ENCODE results near the gene PIN1. TPM values are rescaled to one million over a fixed set of nuclear protein-coding genes. Genes with fewer than 3 reads are reported as not detected.
A peak's percentile ranks its signal among the peaks of the same experiment; 100 is the strongest.
"Not testable (repeated sequence)": the region's sequence is repeated elsewhere in the genome, so short reads cannot be mapped to it uniquely, and the experiment has no call there.

The PIN1 gene
- total RNA-seq (2014; rRNA removed; shearing (Covaris generic)) = 77.2 and 79.2 TPM in 2 replicates
- polyA plus RNA-seq (2015; cell fraction: cytosol; rRNA removed) = 57.3 and 90.0 TPM in 2 replicates
- polyA plus RNA-seq (2015; cell fraction: nucleus; rRNA removed) = 36.2 and 48.5 TPM in 2 replicates

DNA sequence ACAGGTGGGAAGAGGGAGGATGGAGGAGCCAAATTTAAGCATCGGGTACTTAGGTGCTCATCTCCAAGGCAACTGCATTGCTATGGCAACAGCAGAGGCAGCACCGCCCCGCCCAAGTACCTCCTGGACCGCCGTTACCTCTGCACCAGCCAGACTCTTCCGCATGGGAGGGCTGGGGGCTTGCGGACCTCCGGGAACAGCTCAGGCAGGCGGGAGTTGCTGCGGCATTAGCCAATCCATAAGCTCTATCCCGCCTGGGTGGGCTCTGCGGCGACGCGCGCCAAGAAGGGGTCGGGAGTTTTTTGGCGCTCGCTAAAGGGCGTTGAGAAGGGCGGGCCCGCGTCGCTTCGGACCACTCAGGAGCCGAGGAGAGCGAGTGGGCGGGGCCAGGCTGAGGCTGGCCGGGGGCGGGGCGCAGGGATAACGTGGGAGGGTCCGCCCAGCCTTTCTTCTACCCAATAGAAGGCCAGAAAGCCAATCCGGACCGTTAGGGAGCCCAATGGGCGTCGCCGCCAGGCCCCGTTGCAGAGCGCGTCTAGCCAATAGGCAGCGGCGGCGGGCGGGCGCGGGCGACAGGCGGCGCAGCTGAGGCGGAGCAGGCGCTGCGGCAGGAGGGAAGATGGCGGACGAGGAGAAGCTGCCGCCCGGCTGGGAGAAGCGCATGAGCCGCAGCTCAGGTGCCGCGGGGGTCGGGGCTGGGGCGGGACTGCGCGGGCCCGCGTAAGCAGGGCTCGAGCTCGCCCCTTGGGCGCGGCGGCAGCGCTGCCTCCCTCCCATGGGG lies at the start of gene PIN1:
Gene PIN1, plus strand, starts transcription at position 593 of the 781 bp plus-strand sequence. Its CDS starts 27 bp downstream, at position 620.
- in situ Hi-C loops (cut with HindIII; ENCODE audit: low pct_unique_long_range_greater_than_20kb, low sequenced_read_pairs) = no loop called here
- peak; percentile 97 for DNase-seq (ENCODE audit: low read depth, low spot score)

- in situ Hi-C loops (cut with HindIII; ENCODE audit: low pct_unique_long_range_greater_than_20kb, low sequenced_read_pairs) = no loop called here
- peak; percentile 89 for DNase-seq (ENCODE audit: low read depth, low spot score)
Observed at GRCh38 chr19:9785367-9786331, 49.5 kb upstream of the PIN1 start.

GRCh38 chr19:9786342-9786741 lies 48.8 kb upstream of the PIN1 start:
- no peak for DNase-seq (ENCODE audit: low read depth, low spot score)
- in situ Hi-C loops (cut with HindIII; ENCODE audit: low pct_unique_long_range_greater_than_20kb, low sequenced_read_pairs) = no loop called here

DNA sequence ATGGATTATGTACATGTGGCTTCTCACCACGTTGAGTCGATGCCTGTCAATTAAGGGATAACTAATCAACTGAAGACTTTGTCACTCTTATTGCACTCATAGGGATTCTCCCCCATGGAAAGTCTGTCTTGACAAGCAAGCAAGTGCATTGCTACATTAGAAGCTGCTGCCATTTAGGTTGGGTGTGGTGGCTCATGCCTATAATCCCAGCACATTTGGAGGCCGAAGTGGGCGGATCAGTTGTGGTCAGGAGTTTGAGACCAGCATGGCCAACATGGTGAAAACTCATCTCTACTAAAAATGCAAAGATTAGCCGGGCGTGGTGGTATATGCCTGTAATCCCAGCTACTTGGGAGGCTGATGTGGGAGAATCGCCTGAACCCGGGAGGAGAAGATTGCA lies 48.3 kb upstream of the PIN1 start:
- in situ Hi-C loops (cut with HindIII; ENCODE audit: low pct_unique_long_range_greater_than_20kb, low sequenced_read_pairs) = no loop called here

DNA sequence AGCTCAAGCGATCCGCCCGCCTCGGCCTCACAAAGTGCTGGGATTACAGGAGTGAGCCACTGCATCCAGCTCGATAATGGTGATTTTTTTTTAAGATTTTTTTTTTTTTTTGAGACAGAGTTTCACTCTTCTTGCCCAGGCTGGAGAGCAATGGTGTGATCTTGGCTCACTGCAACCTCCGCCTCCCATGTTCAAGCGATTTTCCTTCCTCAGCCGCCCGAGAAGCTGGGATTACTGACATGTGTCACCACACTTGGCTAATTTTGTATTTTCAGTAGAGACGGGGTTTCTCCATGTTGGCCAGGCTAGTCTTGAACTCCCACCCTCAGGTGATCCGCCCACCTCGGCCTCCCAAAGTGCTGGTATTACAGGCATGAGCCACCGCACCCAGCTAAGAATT lies 46.5 kb upstream of the PIN1 start:
- in situ Hi-C loops (cut with HindIII; ENCODE audit: low pct_unique_long_range_greater_than_20kb, low sequenced_read_pairs); DNase-seq (ENCODE audit: low read depth, low spot score): not testable (repeated sequence)

More for the DNA sequence above, 48.3 kb upstream of the PIN1 start:
- no peak for DNase-seq (ENCODE audit: low read depth, low spot score)

- in situ Hi-C loops (cut with HindIII; ENCODE audit: low pct_unique_long_range_greater_than_20kb, low sequenced_read_pairs) = no loop called here
- no peak for DNase-seq (ENCODE audit: low read depth, low spot score)
Observed at GRCh38 chr19:9789066-9789465, 46.1 kb upstream of the PIN1 start.

GRCh38 chr19:9789579-9789978 lies 45.5 kb upstream of the PIN1 start:
- DNase-seq (ENCODE audit: low read depth, low spot score); in situ Hi-C loops (cut with HindIII; ENCODE audit: low pct_unique_long_range_greater_than_20kb, low sequenced_read_pairs): not testable (repeated sequence)

DNA sequence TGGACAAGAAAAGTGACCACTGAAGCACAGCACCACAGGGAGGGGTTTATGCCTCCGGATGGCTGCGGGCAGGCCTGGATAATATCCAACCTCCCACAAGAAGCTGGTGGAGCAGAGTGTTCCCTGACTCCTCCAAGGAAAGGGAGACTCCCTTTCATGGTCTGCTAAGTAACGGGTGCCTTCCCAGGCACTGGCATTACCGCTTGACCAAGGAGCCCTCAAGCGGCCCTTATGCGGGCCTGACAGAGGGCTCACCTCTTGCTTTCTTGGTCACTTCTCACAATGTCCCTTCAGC lies 44.1 kb upstream of the PIN1 start:
- DNase-seq (ENCODE audit: low read depth, low spot score); in situ Hi-C loops (cut with HindIII; ENCODE audit: low pct_unique_long_range_greater_than_20kb, low sequenced_read_pairs): not testable (repeated sequence)

DNA sequence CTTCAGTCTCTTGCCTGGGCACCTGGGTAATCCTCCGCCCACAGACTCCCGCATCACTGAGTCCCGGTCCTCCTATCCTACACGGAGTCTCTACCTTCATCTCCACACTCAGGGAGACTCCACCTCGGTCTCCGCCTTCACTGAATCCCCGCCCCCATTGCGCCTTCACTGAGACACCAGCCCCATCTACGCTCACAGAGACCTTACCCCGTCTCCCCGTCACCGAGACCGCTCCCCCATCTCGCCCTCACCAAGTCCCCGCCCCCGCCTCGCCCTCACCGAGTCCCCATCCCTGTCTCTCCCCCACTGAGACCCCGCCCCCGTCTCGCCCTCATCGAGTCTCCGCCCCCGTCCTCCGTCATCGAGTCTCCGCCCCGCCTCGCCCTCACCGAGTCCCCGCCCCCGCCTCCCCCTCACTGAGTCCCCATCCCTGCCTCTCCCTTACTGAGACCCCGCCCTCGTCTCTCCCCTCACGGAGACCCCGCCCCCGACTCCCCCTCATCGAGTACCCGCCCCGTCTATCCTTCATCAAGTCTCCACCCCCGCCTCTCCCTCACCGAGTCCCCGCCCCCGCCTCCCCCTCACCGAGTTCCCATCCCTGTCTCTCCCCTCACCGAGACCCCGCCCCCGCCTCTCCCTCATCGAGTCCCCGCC lies 43.4 kb upstream of the PIN1 start:
- in situ Hi-C loops (cut with HindIII; ENCODE audit: low pct_unique_long_range_greater_than_20kb, low sequenced_read_pairs) = no loop called here
- DNase-seq (ENCODE audit: low read depth, low spot score) = peak; percentile 87

DNA sequence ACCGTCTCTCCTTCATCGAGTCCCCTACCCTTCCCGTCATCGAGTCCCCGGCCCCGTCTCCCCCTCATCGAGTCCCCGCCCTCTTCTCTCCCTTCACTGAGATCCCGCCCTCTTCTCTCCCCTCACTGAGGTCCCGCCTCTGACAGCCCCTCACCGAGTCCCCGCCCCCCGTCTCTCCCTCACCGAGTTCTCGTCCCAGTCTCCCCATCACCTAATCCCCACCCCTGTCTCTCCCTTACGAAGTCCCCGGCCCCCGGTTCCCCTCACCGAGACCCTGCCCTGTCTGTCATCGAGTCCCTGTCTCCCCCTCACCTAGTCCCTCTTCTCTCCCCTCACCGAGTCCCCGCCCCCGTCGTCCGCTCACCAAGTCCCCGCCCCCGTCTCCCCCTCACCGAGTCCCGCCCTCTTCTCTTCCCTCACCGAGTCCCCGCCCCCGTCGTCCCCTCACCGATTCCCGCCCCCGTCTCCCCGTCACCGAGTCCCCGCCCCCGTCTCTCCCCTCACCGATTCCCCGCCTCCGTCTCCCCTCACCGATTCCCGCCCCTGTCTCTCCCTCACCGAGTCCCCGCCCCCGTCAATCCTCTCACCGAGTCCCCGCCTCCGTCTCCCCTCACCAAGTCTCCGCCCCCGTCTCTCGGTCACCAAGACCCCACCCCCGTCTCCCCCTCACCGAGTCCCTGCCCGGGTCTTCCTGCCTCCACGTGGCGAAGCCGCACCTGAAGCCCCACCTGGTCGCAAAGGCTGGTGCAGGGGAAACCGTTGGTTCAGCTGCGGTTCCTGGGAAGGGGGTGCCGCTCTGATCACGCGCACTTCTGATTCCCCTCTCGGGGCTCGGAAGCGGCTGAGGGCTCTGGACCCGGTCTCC lies 42.7 kb upstream of the PIN1 start:
- in situ Hi-C loops (cut with HindIII; ENCODE audit: low pct_unique_long_range_greater_than_20kb, low sequenced_read_pairs) = no loop called here

GRCh38 chr19:9793071-9793591 lies 42.0 kb upstream of the PIN1 start:
- in situ Hi-C loops (cut with HindIII; ENCODE audit: low pct_unique_long_range_greater_than_20kb, low sequenced_read_pairs) = no loop called here
- DNase-seq (ENCODE audit: low read depth, low spot score) = peak; percentile 34

More for the DNA sequence above, 42.7 kb upstream of the PIN1 start:
- DNase-seq (ENCODE audit: low read depth, low spot score) = peak; percentile 81

DNA sequence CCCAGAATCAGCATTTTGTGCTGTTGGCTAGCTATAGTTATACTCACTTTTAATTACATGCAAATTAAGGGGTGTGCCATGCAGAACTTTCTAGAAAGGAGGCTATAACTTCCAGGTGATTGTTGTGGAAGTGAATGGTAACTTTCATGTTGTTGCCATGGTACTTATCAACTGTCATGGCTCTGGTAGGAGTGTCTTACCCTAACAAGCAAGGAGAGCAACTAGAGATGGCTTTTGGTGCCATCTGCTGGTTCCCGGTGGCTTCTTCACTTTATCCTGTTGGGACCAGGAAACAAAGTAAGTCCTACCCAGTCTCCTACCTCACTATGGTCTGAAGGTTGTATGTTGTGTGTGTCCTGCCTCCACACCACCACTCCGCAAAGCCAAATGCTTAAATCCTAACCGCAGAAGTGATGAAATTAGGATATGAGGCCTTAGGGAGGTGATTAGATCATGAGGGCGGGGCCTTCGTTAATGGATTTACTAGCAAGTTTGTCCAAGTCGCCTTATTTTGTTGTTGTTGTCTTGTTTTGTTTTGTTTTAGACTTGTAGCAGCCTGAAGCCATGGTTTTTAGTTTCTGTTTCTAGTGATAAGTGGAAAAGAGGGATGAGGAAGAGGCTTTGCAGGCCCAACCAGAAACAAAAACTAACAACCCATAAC lies 38.9 kb upstream of the PIN1 start:
- in situ Hi-C loops (cut with HindIII; ENCODE audit: low pct_unique_long_range_greater_than_20kb, low sequenced_read_pairs) = no loop called here
- peak; percentile 94 for DNase-seq (ENCODE audit: low read depth, low spot score)

DNA sequence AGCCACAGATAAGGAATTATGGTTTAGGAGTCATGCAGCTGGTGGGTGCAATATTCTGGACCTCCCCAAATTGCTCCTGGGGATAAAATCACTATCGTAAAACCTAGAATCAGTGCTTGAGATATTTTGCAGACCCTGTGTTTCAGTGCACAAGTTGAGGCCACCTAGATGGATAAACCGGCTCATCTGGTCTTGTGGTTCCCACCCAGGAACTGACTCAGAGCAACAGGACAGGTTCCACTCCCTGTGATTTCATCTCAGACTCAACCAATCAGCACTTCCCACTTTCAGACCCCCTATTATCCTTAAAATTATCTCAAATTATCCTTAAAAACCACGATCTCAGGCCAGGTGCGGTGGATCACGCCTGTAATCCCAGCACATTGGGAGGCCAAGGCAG lies 37.2 kb upstream of the PIN1 start:
- DNase-seq (ENCODE audit: low read depth, low spot score) = no peak
- in situ Hi-C loops (cut with HindIII; ENCODE audit: low pct_unique_long_range_greater_than_20kb, low sequenced_read_pairs) = no loop called here

GRCh38 chr19:9799162-9799561 lies 36.0 kb upstream of the PIN1 start:
- in situ Hi-C loops (cut with HindIII; ENCODE audit: low pct_unique_long_range_greater_than_20kb, low sequenced_read_pairs) = no loop called here
- DNase-seq (ENCODE audit: low read depth, low spot score) = no peak

DNA sequence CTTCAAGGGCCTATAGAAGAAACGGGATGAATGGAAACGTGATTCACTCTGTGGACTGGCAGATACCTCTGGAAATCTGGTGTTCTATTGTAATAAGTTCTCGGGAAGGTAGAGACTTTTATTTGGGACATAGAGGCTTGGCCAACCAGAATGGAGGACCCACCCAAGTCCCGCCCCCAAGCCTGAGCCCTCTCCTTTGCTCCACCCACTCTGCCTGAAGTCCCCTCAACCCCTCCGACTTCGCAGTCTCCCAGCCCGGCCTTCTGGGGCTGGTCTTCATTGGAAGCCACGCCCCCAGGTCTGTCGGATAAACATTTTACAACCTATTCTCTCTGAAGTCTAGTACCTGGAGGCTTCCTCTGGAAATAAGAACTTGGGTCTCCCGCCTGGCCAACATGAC lies 33.1 kb upstream of the PIN1 start:
- no peak for DNase-seq (ENCODE audit: low read depth, low spot score)
- in situ Hi-C loops (cut with HindIII; ENCODE audit: low pct_unique_long_range_greater_than_20kb, low sequenced_read_pairs) = no loop called here

- in situ Hi-C loops (cut with HindIII; ENCODE audit: low pct_unique_long_range_greater_than_20kb, low sequenced_read_pairs) = no loop called here
- DNase-seq (ENCODE audit: low read depth, low spot score) = no peak
Observed at GRCh38 chr19:9806803-9807202, 28.3 kb upstream of the PIN1 start.
